Adrenal gland (tissue), 12 donors: ENCODE results near the gene STEAP1B. TPM values are rescaled to one million over a fixed set of nuclear protein-coding genes. Genes with fewer than 3 reads are reported as not detected.

Experiments
- DNase-seq, 7 donors: peaks; one replicate each; pipeline ENCODE4 v3.0.0-alpha.2; 2019 to 2020
- H3K27ac ChIP-seq, 5 donors: fragments of 200-600 bp; sonication (generic) in 4 of 5; 1 replicate in 3 of 5; 2 replicates in 2 of 5; pipeline versions ENCODE4 v1.5.1 to v1.8.0; 2016 to 2020; ENCODE audit warnings: mild to moderate bottlenecking in 1 of 5
- H3K27me3 ChIP-seq: fragments of 200-600 bp; 2 replicates; pipeline ENCODE4 v1.8.0; 2021
- H3K36me3 ChIP-seq, 2 donors: fragments of 200-600 bp; replicated peaks in 1 of 2; 1 replicate in 1 of 2; 2 replicates in 1 of 2; pipeline versions ENCODE4 v1.5.1 to v1.8.0; 2018 to 2022
- H3K4me1 ChIP-seq, 2 donors: fragments of 200-600 bp; replicated peaks in 1 of 2; 1 replicate in 1 of 2; 2 replicates in 1 of 2; pipeline versions ENCODE4 v1.5.1 to v1.8.0; 2018 to 2021
- H3K4me3 ChIP-seq, 4 donors: fragments of 200-600 bp; sonication (generic) in 3 of 4; one replicate each; pipeline ENCODE4 v1.5.1; 2016 to 2018
- H3K9me3 ChIP-seq, 3 donors: fragments of 200-600 bp; sonication (generic) in 1 of 3; replicated peaks in 1 of 3; 1 replicate in 2 of 3; 2 replicates in 1 of 3; pipeline versions ENCODE4 v1.5.1 to v1.8.0; 2016 to 2021
- POLR2A ChIP-seq, 2 donors: fragments of 450-650 bp; IDR thresholded peaks; one replicate each; pipeline ENCODE4 v1.6.1; 2017; ENCODE audit warnings: antibody characterized with exemption in 2 of 2, mild to moderate bottlenecking in 2 of 2, moderate library complexity in 1 of 2
- WGBS, 4 donors: extraction: QIAGEN DNeasy Blood & Tissue Kit in 2 of 4; methylation state at CpG; one replicate each; pipeline versions ENCODE4 v1.1.5 to v1.1.7; 2013 to 2017; 5-methylcytosine and 5-hydroxymethylcytosine counted together
- intact Hi-C, 2 donors: fragments of 100-400 bp; cut with DNase I; formaldehyde crosslinking; loops; one replicate each; pipeline versions ENCODE4 v1.14.1 to v1.15.0; 2022 to 2023
- polyA plus RNA-seq, 3 donors: library from polyadenylated mRNA; stranded (reverse); fragments of 200-250 nt in 2 of 3; fragments of 350-450 nt in 1 of 3; fragmentation: Illumina TruSeq in 1 of 3; extraction: RNeasy Lipid Tissue Mini Kit (QIAGEN cat#74804) in 1 of 3; gene quantifications; one replicate each; pipeline ENCODE4 v1.2.3, GENCODE V29; 2013 to 2014
- total RNA-seq, 9 donors: library from RNA; depleted of rRNA in 4 of 9; stranded (reverse); fragments of >200 nt in 4 of 9; fragments of 120-200 nt in 1 of 9; fragmentation: NEBNext Ultra II Directional in 1 of 9; extraction: Animal tissue kit (Norgen Biotek cat#: 25700) in 1 of 9; gene quantifications; one replicate each; pipeline versions ENCODE4 v1.1.0 to v1.2.4, GENCODE V29; 2013 to 2023
- TF ChIP-seq, protein P1 (sequence below), 6 experiments: fragments of 450-650 bp in 4 of 6; fragments of 200-600 bp in 2 of 6; sonication (generic) in 1 of 6; IDR thresholded peaks; 1 replicate in 5 of 6; 2 replicates in 1 of 6; pipeline versions ENCODE4 v1.5.1 to v1.8.0; 2016 to 2021; ENCODE audit warnings: antibody characterized with exemption in 6 of 6, mild to moderate bottlenecking in 2 of 6, moderate library complexity in 1 of 6
- donor health status: healthy with polysubstance abuse.
- donor health status: Bipolar disorder and iron deficiency.
- donor health status: DM: yes; HTN: yes; CAD: no.
- donor health status: DM: no; HTN: no; CAD: no.
- donor health status: DM: no; HTN: no; CAD: no.
- donor health status: DM: yes; HTN: yes; CAD: no.

Gene STEAP1B
- total and polyA plus RNA-seq, 12 donors: 0.20 to 2.1 (median 0.79) TPM; not detected in 2

DNA sequence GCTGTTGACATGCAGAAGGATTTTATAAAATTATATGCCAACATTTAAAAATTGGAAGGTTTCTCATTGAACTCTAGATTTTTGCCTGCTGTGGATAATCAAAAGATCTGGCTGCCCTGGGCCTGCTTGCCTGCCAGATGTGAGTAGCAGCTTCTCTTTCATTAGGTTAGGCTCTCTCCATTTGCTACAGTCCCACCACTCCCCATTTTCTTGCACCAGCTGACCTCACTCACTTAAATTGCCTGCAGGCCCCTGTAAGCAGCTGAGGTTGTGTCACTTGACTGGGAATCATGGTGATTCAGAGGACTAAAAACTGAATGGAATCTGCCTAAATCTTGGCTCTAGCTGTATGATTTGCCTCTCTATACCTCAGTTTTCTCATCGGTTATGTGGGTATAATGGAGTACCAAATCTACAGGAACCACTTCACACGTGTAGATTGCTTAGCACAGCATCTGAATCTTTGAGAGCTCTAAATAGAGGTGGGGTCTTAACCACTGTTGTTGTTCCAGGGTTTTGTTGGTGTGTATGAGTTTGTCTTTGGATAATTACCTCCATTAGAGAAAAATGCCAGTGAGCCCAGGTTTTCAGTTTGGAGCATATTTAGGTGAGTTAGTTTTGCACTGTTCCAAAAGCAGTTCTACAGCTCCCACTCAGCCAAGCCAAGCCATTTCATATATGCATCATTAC lies 124.5 kb downstream of the STEAP1B start:
- H3K4me1 ChIP-seq: no peaks in the 10 kb centered on the region
- no peak overlapping the region for H3K4me3 ChIP-seq
- WGBS, 4 donors: 73 to 93% (median 89%) methylated on average over 2 of the region's 2 CpGs
- H3K9me3 ChIP-seq: no peaks in the 10 kb centered on the region
- no peaks in the 10 kb centered on the region for H3K36me3 ChIP-seq
- no peaks in the 10 kb centered on the region for H3K27me3 ChIP-seq
- DNase-seq: no peak
- TF ChIP-seq, protein P1, sequence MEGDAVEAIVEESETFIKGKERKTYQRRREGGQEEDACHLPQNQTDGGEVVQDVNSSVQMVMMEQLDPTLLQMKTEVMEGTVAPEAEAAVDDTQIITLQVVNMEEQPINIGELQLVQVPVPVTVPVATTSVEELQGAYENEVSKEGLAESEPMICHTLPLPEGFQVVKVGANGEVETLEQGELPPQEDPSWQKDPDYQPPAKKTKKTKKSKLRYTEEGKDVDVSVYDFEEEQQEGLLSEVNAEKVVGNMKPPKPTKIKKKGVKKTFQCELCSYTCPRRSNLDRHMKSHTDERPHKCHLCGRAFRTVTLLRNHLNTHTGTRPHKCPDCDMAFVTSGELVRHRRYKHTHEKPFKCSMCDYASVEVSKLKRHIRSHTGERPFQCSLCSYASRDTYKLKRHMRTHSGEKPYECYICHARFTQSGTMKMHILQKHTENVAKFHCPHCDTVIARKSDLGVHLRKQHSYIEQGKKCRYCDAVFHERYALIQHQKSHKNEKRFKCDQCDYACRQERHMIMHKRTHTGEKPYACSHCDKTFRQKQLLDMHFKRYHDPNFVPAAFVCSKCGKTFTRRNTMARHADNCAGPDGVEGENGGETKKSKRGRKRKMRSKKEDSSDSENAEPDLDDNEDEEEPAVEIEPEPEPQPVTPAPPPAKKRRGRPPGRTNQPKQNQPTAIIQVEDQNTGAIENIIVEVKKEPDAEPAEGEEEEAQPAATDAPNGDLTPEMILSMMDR (IDR thresholded peaks at IDR 0.05): no peak
- TF ChIP-seq POLR2A (IDR thresholded peaks at IDR 0.05): no peak
- H3K27ac ChIP-seq: no peak overlapping the region
- intact Hi-C loops: no loop called here

DNA sequence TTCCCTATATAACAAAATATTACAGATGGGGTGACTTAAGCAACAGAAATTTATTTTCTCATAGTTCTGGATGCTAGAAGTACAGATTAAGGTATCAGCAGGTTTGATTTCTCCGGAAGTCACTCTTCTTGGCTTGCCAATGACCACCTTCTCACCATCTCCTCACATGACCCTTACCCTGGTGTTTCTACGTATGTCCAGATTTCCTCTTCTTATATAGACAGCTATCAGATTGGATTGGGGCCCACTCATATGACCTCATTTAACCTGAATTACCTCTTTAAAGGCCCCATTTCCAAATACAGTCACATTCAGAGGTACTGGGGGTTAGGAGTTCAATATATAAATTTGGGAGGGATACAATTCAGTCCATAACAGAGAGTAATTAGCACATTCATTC lies 126.1 kb downstream of the STEAP1B start:
- WGBS, 4 donors: 82 to 88% (median 84%) methylated on average over 2 of the region's 2 CpGs
- Histone ChIP-seq H3K9me3 (no peaks in the 10 kb centered on the region), H3K36me3 (no peaks in the 10 kb centered on the region), H3K27me3 (no peaks in the 10 kb centered on the region), H3K27ac (no peak overlapping the region), H3K4me3 (no peak overlapping the region), H3K4me1 (no peaks in the 10 kb centered on the region)
- TF ChIP-seq POLR2A (IDR thresholded peaks at IDR 0.05): no peak
- TF ChIP-seq, protein P1 (IDR thresholded peaks at IDR 0.05): no peak
- no peak for DNase-seq
- intact Hi-C loops: no loop called here

DNA sequence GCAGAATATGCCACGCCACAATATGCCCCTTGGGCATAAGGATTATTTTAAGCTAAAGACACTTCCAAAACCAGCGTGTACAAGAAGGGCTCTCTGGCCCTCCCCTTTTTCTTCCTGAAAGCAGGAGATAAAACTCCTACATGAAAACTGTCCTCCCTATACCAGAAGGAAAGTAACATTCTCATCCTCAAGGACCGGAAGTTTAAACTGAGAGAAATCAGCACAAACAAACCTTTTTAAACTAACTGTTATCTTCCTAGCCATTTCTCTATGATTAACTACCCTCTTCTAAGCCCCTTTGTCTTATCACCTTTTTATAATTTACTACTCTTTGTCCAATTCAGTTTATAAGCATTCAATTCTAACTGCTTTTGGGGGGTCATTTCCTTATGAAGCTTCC lies 126.6 kb downstream of the STEAP1B start:
- 58 to 68% (median 66%) methylated on average over 3 of the region's 3 CpGs for WGBS, 4 donors
- Histone ChIP-seq H3K9me3 (no peaks in the 10 kb centered on the region), H3K36me3 (no peaks in the 10 kb centered on the region), H3K4me1 (no peaks in the 10 kb centered on the region), H3K27me3 (no peaks in the 10 kb centered on the region), H3K27ac (no peak overlapping the region), H3K4me3 (no peak overlapping the region)
- intact Hi-C loops: no loop called here
- TF ChIP-seq, protein P1 (IDR thresholded peaks at IDR 0.05): no peak
- TF ChIP-seq POLR2A (IDR thresholded peaks at IDR 0.05): no peak
- DNase-seq: no peak

DNA sequence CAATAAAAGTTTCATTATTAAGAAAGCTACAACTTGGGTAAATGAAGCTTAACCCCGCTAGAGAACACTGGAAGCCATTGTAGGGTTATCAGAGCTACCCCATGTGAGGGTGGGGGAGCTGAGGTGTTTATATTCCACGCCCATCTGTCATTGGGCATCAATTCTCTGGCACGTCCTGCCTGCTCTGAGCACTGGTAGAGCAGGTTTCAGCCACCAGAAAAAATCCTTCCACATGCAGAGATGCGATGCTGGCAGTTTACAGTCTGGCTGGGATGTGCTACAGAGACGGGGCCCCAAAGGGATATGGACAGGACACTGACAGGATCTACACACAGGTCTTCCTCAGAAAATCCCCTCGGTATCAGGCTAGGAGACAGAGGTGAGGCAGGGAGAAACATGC lies 127.1 kb downstream of the STEAP1B start:
- WGBS, 4 donors: 80 to 89% (median 85%) methylated on average over 6 of the region's 6 CpGs
- intact Hi-C loops: no loop called here
- TF ChIP-seq, protein P1 (IDR thresholded peaks at IDR 0.05): no peak
- TF ChIP-seq POLR2A (IDR thresholded peaks at IDR 0.05): no peak

More for the DNA sequence above, 127.1 kb downstream of the STEAP1B start:
- Histone ChIP-seq H3K27me3 (no peaks in the 10 kb centered on the region), H3K27ac (no peak overlapping the region), H3K36me3 (no peaks in the 10 kb centered on the region), H3K4me3 (no peak overlapping the region), H3K4me1 (no peaks in the 10 kb centered on the region), H3K9me3 (no peaks in the 10 kb centered on the region)
- no peak for DNase-seq
